Thyroid gland (tissue), 4 donors: ENCODE data around the gene TESPA1. TPM values are rescaled to one million over a fixed set of nuclear protein-coding genes. Genes with fewer than 3 reads are reported as not detected.

ENCODE experiments used
- DNase-seq, 2 donors: peaks; one replicate each; pipeline ENCODE4 v3.0.0-alpha.2; 2019
- H3K27ac ChIP-seq, 3 donors: fragments of 200-600 bp; sonication (generic); 1 replicate in 2 of 3; 2 replicates in 1 of 3; pipeline ENCODE4 v1.5.1; 2016 to 2019; ENCODE audit warnings: mild to moderate bottlenecking in 1 of 3, moderate library complexity in 1 of 3
- H3K27me3 ChIP-seq: fragments of 200-600 bp; sonication (generic); one replicate; pipeline ENCODE4 v1.5.1; 2019
- H3K36me3 ChIP-seq, 2 donors: fragments of 200-600 bp; sonication (generic); one replicate each; pipeline ENCODE4 v1.5.1; 2016 to 2019
- H3K4me1 ChIP-seq, 2 donors: fragments of 200-600 bp; sonication (generic); one replicate each; pipeline ENCODE4 v1.5.1; 2017 to 2019
- H3K4me3 ChIP-seq, 3 donors: fragments of 200-600 bp; sonication (generic); replicated peaks in 1 of 3; 1 replicate in 2 of 3; 2 replicates in 1 of 3; pipeline ENCODE4 v1.5.1; 2016; ENCODE audit warnings: mild to moderate bottlenecking in 1 of 3
- H3K9me3 ChIP-seq: fragments of 200-600 bp; sonication (generic); one replicate; pipeline ENCODE4 v1.5.1; 2017
- CTCF ChIP-seq, 6 experiments: fragments of 200-600 bp in 3 of 6; fragments of 450-650 bp in 3 of 6; sonication (generic) in 3 of 6; IDR thresholded peaks; one replicate each; pipeline ENCODE4 v1.5.1; 2016 to 2019; ENCODE audit warnings: antibody characterized with exemption in 6 of 6, mild to moderate bottlenecking in 2 of 6, inconsistent platforms in 1 of 6, moderate library complexity in 1 of 6
- POLR2A ChIP-seq, 2 donors: fragments of 450-650 bp; IDR thresholded peaks; one replicate each; pipeline ENCODE4 v1.6.1; 2017; ENCODE audit warnings: antibody characterized with exemption in 2 of 2, mild to moderate bottlenecking in 2 of 2, moderate library complexity in 1 of 2
- WGBS, 2 donors: methylation state at CpG; one replicate each; pipeline ENCODE4 v1.1.5; 2017; 5-methylcytosine and 5-hydroxymethylcytosine counted together
- intact Hi-C: fragments of 100-400 bp; cut with DNase I; formaldehyde crosslinking; loops from one replicate; pipeline ENCODE4 v1.15.1; 2023
- total RNA-seq, 4 donors: library from RNA; depleted of rRNA; stranded (reverse); fragments of >200 nt; gene quantifications; one replicate each; pipeline ENCODE4 v1.2.3, GENCODE V29; 2016

TESPA1 gene
- total RNA-seq, 4 donors from 2014 or later = 0.83 to 2.5 (median 2.0) TPM; not detected in 1

- Histone ChIP-seq H3K27me3 (no peaks in the 10 kb centered on the region), H3K4me1 (peaks cover 0 to 12% of the 10 kb centered on the region in 2 donors), H3K9me3 (no peaks in the 10 kb centered on the region), H3K36me3 (no peaks in the 10 kb centered on the region), H3K4me3 (no peak overlapping the region), H3K27ac (no peak overlapping the region)
- WGBS, 2 donors = 80 to 82% methylated on average over 10 of the region's 10 CpGs
- no peak for DNase-seq
- intact Hi-C loops = loop anchor here (5.0 to 10.0 kb wide), 2 partner anchors 102 to 210 kb away; partner anchors contain the start of gene MUCL1
- no peak for TF ChIP-seq CTCF (IDR thresholded peaks at IDR 0.05)
- TF ChIP-seq POLR2A (IDR thresholded peaks at IDR 0.05) = no peak
Observed at GRCh38 chr12:54956818-54957641, 27.5 kb downstream of the TESPA1 start.

- TF ChIP-seq POLR2A (IDR thresholded peaks at IDR 0.05) (no peak), CTCF (IDR thresholded peaks at IDR 0.05) (no peak)
Observed at GRCh38 chr12:54956322-54956721, 28.2 kb downstream of the TESPA1 start.

GRCh38 chr12:54954801-54955200 is 29.8 kb downstream of the TESPA1 start:
- no peaks in the 10 kb centered on the region for H3K27me3 ChIP-seq
- WGBS, 2 donors = 91 to 94% methylated on average over 3 of the region's 3 CpGs
- DNase-seq = no peak
- intact Hi-C loops = loop anchor here (5.0 to 10.0 kb wide), 2 partner anchors 100 to 208 kb away; partner anchors contain the start of gene MUCL1
- H3K27ac ChIP-seq = no peak overlapping the region
- H3K36me3 ChIP-seq = no peaks in the 10 kb centered on the region
- H3K9me3 ChIP-seq = no peaks in the 10 kb centered on the region
- no peak overlapping the region for H3K4me3 ChIP-seq
- TF ChIP-seq CTCF (IDR thresholded peaks at IDR 0.05) = no peak
- TF ChIP-seq POLR2A (IDR thresholded peaks at IDR 0.05) = no peak
- H3K4me1 ChIP-seq = peaks cover 0 to 12% of the 10 kb centered on the region in 2 donors

More at GRCh38 chr12:54956322-54956721, 28.2 kb downstream of the TESPA1 start:
- no peaks in the 10 kb centered on the region for H3K27me3 ChIP-seq
- no peaks in the 10 kb centered on the region for H3K9me3 ChIP-seq
- WGBS, 2 donors = 58 to 62% methylated on average over 5 of the region's 5 CpGs
- no peak overlapping the region for H3K27ac ChIP-seq
- intact Hi-C loops = loop anchor here (5.0 to 10.0 kb wide), 2 partner anchors 102 to 209 kb away; partner anchors contain the start of gene MUCL1
- H3K4me3 ChIP-seq = no peak overlapping the region
- H3K36me3 ChIP-seq = no peaks in the 10 kb centered on the region
- no peak for DNase-seq
- peaks cover 0 to 12% of the 10 kb centered on the region in 2 donors for H3K4me1 ChIP-seq

- no peak overlapping the region for H3K4me3 ChIP-seq
- TF ChIP-seq CTCF (IDR thresholded peaks at IDR 0.05) (no peak), POLR2A (IDR thresholded peaks at IDR 0.05) (no peak)
- peaks cover 0 to 12% of the 10 kb centered on the region in 2 donors for H3K4me1 ChIP-seq
- no peaks in the 10 kb centered on the region for H3K27me3 ChIP-seq
- H3K36me3 ChIP-seq = no peaks in the 10 kb centered on the region
- H3K27ac ChIP-seq = no peak overlapping the region
- no peaks in the 10 kb centered on the region for H3K9me3 ChIP-seq
- intact Hi-C loops = loop anchor here (10.0 kb wide), 1 partner anchor 99 kb away; the partner anchor contains the start of gene MUCL1
- DNase-seq = no peak
Observed at GRCh38 chr12:54954228-54954627, 30.3 kb downstream of the TESPA1 start.
